WERI-Rb-1 (cell line): ENCODE results near the gene KANSL1L.

Experiments
- DNase-seq: peaks from one replicate; pipeline ENCODE4 v3.0.0-alpha.2; 2020
- H3K27ac ChIP-seq: fragments of 250-450 bp; sonication (Bioruptor Pico); 2 replicates; pipeline ENCODE4 v1.5.1; 2020; ENCODE audit warnings: mild to moderate bottlenecking, moderate library complexity
- H3K27me3 ChIP-seq: fragments of 250-450 bp; sonication (Bioruptor Pico); 2 replicates; pipeline ENCODE4 v1.5.1; 2021; ENCODE audit warnings: mild to moderate bottlenecking, low read depth, moderate library complexity; ENCODE audit not compliant: insufficient read depth, severe bottlenecking
- H3K36me3 ChIP-seq: fragments of 250-450 bp; sonication (Bioruptor Pico); 2 replicates; pipeline ENCODE4 v1.5.1; 2020; ENCODE audit warnings: mild to moderate bottlenecking, moderate library complexity
- H3K4me3 ChIP-seq: 2 replicates; pipeline ENCODE4 v1.5.1; 2011; ENCODE audit warnings: low read depth, mild to moderate bottlenecking, control low read depth, low read length
- H3K9me3 ChIP-seq: fragments of 250-450 bp; sonication (Bioruptor Pico); 2 replicates; pipeline ENCODE4 v1.5.1; 2021; ENCODE audit warnings: mild to moderate bottlenecking, moderate library complexity; ENCODE audit not compliant: severe bottlenecking
- CTCF ChIP-seq: IDR thresholded peaks from 2 replicates; pipeline ENCODE4 v1.5.1; 2011; ENCODE audit warnings: low read depth, mild to moderate bottlenecking, control low read depth, inconsistent platforms, low read length

Gene KANSL1L

GRCh38 chr2:210050885-210051284 lies 120.3 kb downstream of the KANSL1L start:
- Histone ChIP-seq H3K4me3 (no peak overlapping the region), H3K27me3 (no peaks in the 10 kb centered on the region), H3K36me3 (no peaks in the 10 kb centered on the region; the same call in 1 of the 2 replicates), H3K27ac (no peak overlapping the region), H3K9me3 (no peaks in the 10 kb centered on the region)
- no peak for DNase-seq
- no peak for TF ChIP-seq CTCF

GRCh38 chr2:210049831-210050230 lies 121.4 kb downstream of the KANSL1L start:
- no peak overlapping the region for H3K4me3 ChIP-seq
- no peak for TF ChIP-seq CTCF
- H3K27me3 ChIP-seq = no peaks in the 10 kb centered on the region
- H3K36me3 ChIP-seq = no peaks in the 10 kb centered on the region; the same call in 1 of the 2 replicates
- H3K9me3 ChIP-seq = no peaks in the 10 kb centered on the region
- DNase-seq = no peak
- H3K27ac ChIP-seq = no peak overlapping the region

GRCh38 chr2:210046851-210047500 lies 124.2 kb downstream of the KANSL1L start:
- Histone ChIP-seq H3K36me3 (no peaks in the 10 kb centered on the region), H3K4me3 (no peak overlapping the region), H3K9me3 (no peaks in the 10 kb centered on the region), H3K27me3 (no peaks in the 10 kb centered on the region), H3K27ac (no peak overlapping the region)
- no peak for DNase-seq
- TF ChIP-seq CTCF = no peak

- Histone ChIP-seq H3K27ac (no peak overlapping the region), H3K27me3 (no peaks in the 10 kb centered on the region), H3K4me3 (no peak overlapping the region), H3K9me3 (no peaks in the 10 kb centered on the region), H3K36me3 (no peaks in the 10 kb centered on the region)
- no peak for TF ChIP-seq CTCF
- no peak for DNase-seq
Observed at GRCh38 chr2:210038078-210038477, 133.1 kb downstream of the KANSL1L start.

GRCh38 chr2:210035679-210036078 lies 135.5 kb downstream of the KANSL1L start:
- Histone ChIP-seq H3K36me3 (no peaks in the 10 kb centered on the region), H3K27me3 (no peaks in the 10 kb centered on the region), H3K9me3 (no peaks in the 10 kb centered on the region), H3K4me3 (no peak overlapping the region), H3K27ac (no peak overlapping the region)
- no peak for TF ChIP-seq CTCF
- no peak for DNase-seq
